ENCODE results near the gene PGM1.

Gene PGM1

GRCh38 chr1:63669151-63669961 is 76.1 kb downstream of the PGM1 start:
- DNase-seq: no peak

- DNase-seq: no peak
Measured at GRCh38 chr1:63670164-63670563, 77.0 kb downstream of the PGM1 start.

- DNase-seq: no peak
Measured at GRCh38 chr1:63671514-63671913, 78.3 kb downstream of the PGM1 start.

- peak; percentile 90 for DNase-seq
Measured at GRCh38 chr1:63674238-63674864, 81.1 kb downstream of the PGM1 start.

GRCh38 chr1:63674865-63675419 is 81.7 kb downstream of the PGM1 start:
- peak; percentile 67 for DNase-seq

GRCh38 chr1:63675420-63675931 is 82.3 kb downstream of the PGM1 start:
- DNase-seq: no peak

GRCh38 chr1:63677497-63677896 is 84.3 kb downstream of the PGM1 start:
- no peak for DNase-seq

GRCh38 chr1:63678200-63678599 is 85.0 kb downstream of the PGM1 start:
- no peak for DNase-seq

GRCh38 chr1:63679076-63679475 is 85.9 kb downstream of the PGM1 start:
- DNase-seq: no peak

- no peak for DNase-seq
Measured at GRCh38 chr1:63679589-63679988, 86.4 kb downstream of the PGM1 start.

- DNase-seq: no peak
Measured at GRCh38 chr1:63682936-63683335, 89.7 kb downstream of the PGM1 start.

- peak; percentile 18 for DNase-seq
Measured at GRCh38 chr1:63683759-63684158, 90.5 kb downstream of the PGM1 start.

GRCh38 chr1:63686696-63687095 is 93.5 kb downstream of the PGM1 start:
- no peak for DNase-seq

GRCh38 chr1:63688302-63688890 is 95.2 kb downstream of the PGM1 start:
- DNase-seq: no peak

GRCh38 chr1:63690966-63691700 is 97.9 kb downstream of the PGM1 start:
- DNase-seq: no peak

GRCh38 chr1:63691701-63692425 is 98.7 kb downstream of the PGM1 start:
- DNase-seq: peak; percentile 82

- no peak for DNase-seq
Measured at GRCh38 chr1:63693944-63694571, 100.8 kb downstream of the PGM1 start.

GRCh38 chr1:63698001-63698838 is 105.0 kb downstream of the PGM1 start:
- no peak for DNase-seq

- DNase-seq: peak; percentile 94
Measured at GRCh38 chr1:63701187-63701586, 108.0 kb downstream of the PGM1 start.

- DNase-seq: no peak
Measured at GRCh38 chr1:63703701-63704107, 110.5 kb downstream of the PGM1 start.

GRCh38 chr1:63704443-63704842 is 111.2 kb downstream of the PGM1 start:
- no peak for DNase-seq
